Memory B cell (primary cell): ENCODE measurements around the gene EPB41L5.
"Not testable (repeated sequence)": the region's sequence is repeated elsewhere in the genome, so short reads cannot be mapped to it uniquely, and the experiment has no call there.

Experiments
- ATAC-seq: fragments of 150-1000 bp; cut with Tn5 transposase; 2 replicates; pipeline ENCODE4 v1.10.0; 2021; ENCODE audit warnings: low read depth, mild to moderate bottlenecking, moderate library complexity
- DNase-seq, 2 donors: peaks; one replicate each; pipeline ENCODE4 v3.0.0; 2022; ENCODE audit warnings: low spot score in 2 of 2
- H3K27ac Mint-ChIP-seq: one replicate; pipeline ENCODE4 v1.8.0; 2022; ENCODE audit warnings: mild to moderate bottlenecking, moderate library complexity, mixed read lengths
- H3K27me3 Mint-ChIP-seq: one replicate; pipeline ENCODE4 v1.8.0; 2022; ENCODE audit warnings: mixed read lengths
- H3K36me3 Mint-ChIP-seq: one replicate; pipeline ENCODE4 v1.8.0; 2022; ENCODE audit warnings: mild to moderate bottlenecking, mixed read lengths
- H3K4me1 Mint-ChIP-seq: one replicate; pipeline ENCODE4 v1.8.0; 2022; ENCODE audit warnings: mixed read lengths
- H3K4me3 Mint-ChIP-seq: one replicate; pipeline ENCODE4 v1.8.0; 2022; ENCODE audit warnings: mild to moderate bottlenecking, moderate library complexity, mixed read lengths
- H3K9me3 Mint-ChIP-seq: one replicate; pipeline ENCODE4 v1.8.0; 2022; ENCODE audit warnings: mixed read lengths

Gene EPB41L5

DNA sequence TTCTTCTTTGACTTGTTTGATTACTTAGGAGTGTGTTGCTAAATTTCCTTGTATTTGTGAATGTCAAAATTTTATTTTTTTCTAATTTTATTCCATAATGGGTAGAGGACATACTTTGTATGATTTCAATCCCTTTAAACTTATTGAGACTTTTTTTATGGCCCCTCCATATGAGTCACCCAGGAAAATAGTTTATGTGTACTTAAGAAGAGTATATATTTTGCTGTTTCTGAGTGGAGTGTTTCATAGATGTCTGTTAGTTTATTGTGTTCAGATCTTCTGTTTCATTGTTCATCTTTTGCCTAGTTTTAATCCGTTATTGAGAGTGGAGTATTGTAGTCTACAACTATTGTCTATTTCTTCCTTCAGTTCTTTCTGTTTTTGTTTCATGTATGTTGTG, 81.9 kb downstream of the EPB41L5 start:
- no peak for DNase-seq
- ATAC-seq = no peak
- H3K27me3 Mint-ChIP-seq = no peaks in the 10 kb centered on the region
- H3K27ac Mint-ChIP-seq = no peak overlapping the region
- peaks cover 19% of the 10 kb centered on the region for H3K36me3 Mint-ChIP-seq
- no peaks in the 10 kb centered on the region for H3K4me1 Mint-ChIP-seq
- no peak overlapping the region for H3K4me3 Mint-ChIP-seq
- no peaks in the 10 kb centered on the region for H3K9me3 Mint-ChIP-seq

DNA sequence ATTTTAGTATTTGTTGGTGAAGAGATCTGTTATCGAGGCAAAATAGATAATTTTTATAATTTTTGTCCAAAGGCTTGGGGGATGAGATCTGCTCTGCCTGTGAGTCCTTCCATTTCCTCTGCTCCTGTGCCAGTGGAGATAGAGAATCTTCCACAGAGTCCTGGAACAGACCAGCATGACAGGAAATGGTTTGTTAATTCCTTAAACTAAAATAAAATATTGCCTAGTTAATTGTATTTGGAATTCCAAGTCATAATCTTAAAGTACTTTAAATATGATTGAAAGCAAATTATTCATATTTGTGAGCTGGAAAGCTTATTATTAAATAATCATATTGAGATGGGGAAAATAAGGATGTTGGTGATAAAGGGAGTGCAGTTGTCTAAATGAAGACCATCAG, 87.8 kb downstream of the EPB41L5 start:
- ATAC-seq (no peak), DNase-seq (no peak)
- H3K4me3 Mint-ChIP-seq = no peak overlapping the region
- no peaks in the 10 kb centered on the region for H3K27me3 Mint-ChIP-seq
- no peaks in the 10 kb centered on the region for H3K9me3 Mint-ChIP-seq
- H3K36me3 Mint-ChIP-seq = peaks cover 19% of the 10 kb centered on the region
- H3K27ac Mint-ChIP-seq = no peak overlapping the region
- H3K4me1 Mint-ChIP-seq = no peaks in the 10 kb centered on the region

DNA sequence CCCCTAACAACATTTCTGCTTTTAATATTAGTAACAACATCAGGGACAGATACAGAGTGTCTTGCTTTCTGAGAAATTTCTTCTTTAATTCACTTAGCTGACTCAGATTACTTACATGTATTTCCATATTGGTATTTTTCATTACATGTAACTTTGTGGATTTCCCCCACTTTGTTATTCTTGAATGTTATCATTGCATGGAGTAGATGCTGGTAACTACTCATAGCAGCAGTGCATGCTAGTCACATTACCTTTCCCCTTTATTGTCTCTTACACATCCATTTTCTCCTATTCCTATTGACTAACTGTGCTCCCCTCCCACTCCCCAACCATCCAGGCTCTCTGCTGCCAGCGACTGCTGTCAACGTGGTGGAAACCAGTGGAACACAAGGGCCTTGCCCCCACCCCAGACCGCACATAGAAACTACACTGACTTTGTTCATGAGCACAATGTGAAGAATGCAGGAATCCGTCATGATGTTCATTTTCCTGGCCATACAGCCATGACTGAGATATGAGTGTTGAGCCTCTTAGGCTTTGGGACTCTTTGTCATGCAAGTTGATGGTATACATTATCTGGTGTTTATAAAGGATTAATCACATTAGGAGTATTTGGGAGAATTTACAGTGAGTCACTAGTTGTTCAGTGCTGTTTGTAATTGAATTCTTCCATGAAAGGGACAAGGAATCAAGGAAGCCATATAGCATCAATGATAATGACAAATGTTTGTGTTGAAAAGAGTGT, 91.0 kb downstream of the EPB41L5 start:
- Mint-ChIP-seq H3K4me1 (peaks cover under 1% of the 10 kb centered on the region), H3K27ac (no peak overlapping the region), H3K9me3 (no peaks in the 10 kb centered on the region), H3K4me3 (no peak overlapping the region), H3K27me3 (no peaks in the 10 kb centered on the region), H3K36me3 (peaks cover 20% of the 10 kb centered on the region)
- DNase-seq (no peak), ATAC-seq (no peak)

DNA sequence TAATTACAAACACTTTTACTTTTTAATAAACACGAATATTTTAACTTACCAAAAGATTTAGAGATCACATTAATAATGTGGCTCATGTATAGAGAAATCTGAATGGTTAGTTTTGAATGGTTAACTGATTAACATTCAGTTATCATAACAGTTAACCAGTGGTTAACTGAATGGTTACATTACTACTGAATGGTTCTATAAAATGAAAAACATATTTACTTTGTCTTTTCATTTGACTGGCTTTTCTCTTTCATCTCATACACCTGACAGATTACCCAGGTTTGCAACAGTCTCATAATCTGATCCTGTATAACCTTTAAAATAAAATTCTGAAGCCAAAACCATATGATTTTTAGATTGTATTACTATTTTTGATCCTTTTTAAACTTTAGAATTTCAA, 91.9 kb downstream of the EPB41L5 start:
- Mint-ChIP-seq H3K27ac (no peak overlapping the region), H3K9me3 (no peaks in the 10 kb centered on the region), H3K4me3 (no peak overlapping the region), H3K4me1 (peaks cover 9% of the 10 kb centered on the region), H3K27me3 (no peaks in the 10 kb centered on the region), H3K36me3 (peaks cover 19% of the 10 kb centered on the region)
- no peak for DNase-seq
- no peak for ATAC-seq

DNA sequence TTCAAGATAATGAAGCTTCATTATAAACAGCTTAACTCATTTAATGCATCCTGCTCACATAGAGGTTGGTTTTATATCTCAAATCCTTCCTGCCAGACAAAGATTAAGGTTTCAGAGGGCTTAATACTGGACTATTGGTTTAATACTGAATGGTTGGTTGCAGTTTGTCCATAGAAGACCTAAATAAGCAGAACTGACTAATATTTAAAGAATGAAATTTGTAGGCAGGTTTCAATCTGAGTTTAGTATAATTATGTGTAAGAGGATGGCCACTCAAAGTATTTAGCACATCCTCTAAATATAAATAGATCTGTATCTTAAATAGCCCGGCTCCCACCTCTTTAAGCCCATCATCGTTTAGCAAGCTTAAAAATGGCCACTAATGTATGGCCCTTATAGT, 92.5 kb downstream of the EPB41L5 start:
- H3K4me1 Mint-ChIP-seq = peaks cover 13% of the 10 kb centered on the region
- H3K27ac Mint-ChIP-seq = no peak overlapping the region
- ATAC-seq (no peak), DNase-seq (no peak)
- peaks cover 17% of the 10 kb centered on the region for H3K36me3 Mint-ChIP-seq
- H3K27me3 Mint-ChIP-seq = no peaks in the 10 kb centered on the region
- H3K4me3 Mint-ChIP-seq = no peak overlapping the region
- no peaks in the 10 kb centered on the region for H3K9me3 Mint-ChIP-seq

DNA sequence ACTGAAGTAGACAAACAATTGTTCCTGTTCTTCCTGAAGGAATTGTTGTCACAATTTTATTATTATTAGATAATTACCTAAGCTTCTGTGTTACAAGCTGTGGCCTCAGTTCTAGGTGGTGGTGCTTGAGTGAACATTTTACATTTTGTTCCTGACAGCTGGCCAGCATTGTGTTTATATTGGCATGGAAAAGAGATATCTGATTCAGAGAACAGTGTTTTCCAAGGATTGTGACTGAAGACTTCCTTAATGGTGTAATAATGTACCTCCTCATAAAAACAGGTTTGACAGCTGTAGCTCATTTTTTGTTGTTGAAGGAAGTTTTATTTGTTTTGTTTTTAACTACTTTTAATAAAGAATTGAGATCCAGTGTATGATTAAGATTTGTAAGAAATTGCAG, 95.2 kb downstream of the EPB41L5 start:
- Mint-ChIP-seq H3K36me3 (peaks cover 16% of the 10 kb centered on the region), H3K27ac (no peak overlapping the region), H3K4me1 (peaks cover 13% of the 10 kb centered on the region), H3K9me3 (no peaks in the 10 kb centered on the region), H3K27me3 (no peaks in the 10 kb centered on the region), H3K4me3 (no peak overlapping the region)
- no peak for ATAC-seq
- no peak for DNase-seq

DNA sequence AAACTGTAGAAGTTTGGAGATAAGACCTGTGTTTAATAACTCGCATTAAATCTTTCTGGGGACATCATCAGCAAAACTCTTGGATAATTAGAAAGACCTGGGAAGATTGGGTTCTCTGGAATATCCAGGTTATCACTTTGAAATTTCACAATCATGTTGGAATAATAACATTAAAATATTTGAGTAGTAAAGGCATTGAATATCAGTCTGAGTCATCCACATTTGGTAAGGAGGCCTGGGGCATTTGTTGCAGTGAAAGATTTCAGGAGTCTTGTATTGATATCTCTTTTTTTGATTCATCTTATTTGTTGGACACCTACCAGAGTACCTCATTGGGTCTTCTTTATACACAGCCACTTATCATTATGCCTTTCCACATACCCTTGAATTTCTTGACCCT, 95.9 kb downstream of the EPB41L5 start:
- DNase-seq (no peak), ATAC-seq (no peak)
- Mint-ChIP-seq H3K27me3 (no peaks in the 10 kb centered on the region), H3K36me3 (peaks cover 15% of the 10 kb centered on the region), H3K4me1 (peaks cover 13% of the 10 kb centered on the region), H3K4me3 (no peak overlapping the region), H3K27ac (peak overlapping the region; percentile 25), H3K9me3 (no peaks in the 10 kb centered on the region)

DNA sequence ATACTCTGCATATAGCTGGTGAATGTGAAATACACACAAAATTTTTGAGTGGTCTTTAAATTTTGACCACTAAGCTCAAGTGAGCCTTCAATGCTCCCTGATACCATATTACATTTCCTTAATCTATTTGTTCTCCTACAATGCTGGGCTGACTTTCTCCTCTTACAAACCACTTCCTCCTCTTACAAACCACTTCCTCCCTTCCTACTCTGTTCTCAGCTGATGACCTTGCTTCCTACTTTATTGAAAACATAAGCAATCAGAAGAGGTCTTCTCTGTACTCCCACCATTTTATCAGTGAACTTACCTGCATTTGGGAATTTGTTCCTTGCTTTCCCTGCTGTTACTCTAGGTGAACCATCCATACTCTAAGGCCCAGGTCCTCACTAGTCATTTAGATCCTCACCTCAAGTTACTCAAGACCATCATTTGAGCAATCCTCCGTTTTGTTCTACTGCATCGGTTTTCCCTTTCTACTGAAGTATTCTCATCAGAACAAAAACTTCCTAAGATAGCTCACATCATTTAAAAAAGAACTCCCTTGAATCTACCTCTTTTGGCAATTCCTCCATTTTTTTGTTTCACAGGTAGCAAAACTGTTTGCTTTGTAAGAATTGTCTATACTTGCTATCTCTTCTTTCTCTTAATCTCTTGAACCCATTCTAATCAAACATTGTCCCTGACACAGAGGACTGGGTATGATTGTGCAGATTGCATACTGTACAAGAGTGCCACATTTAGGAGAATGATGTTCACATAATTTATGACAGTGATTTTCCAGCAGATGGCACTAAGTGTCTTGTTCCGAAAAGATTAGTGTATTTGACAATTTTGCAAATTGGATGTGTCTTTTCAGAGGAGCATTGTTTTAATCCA, 96.5 kb downstream of the EPB41L5 start:
- peak overlapping the region; percentile 25 for H3K27ac Mint-ChIP-seq
- H3K4me3 Mint-ChIP-seq = peak overlapping the region; percentile 25
- no peaks in the 10 kb centered on the region for H3K9me3 Mint-ChIP-seq
- peaks cover 13% of the 10 kb centered on the region for H3K4me1 Mint-ChIP-seq
- no peaks in the 10 kb centered on the region for H3K27me3 Mint-ChIP-seq
- peaks cover 8% of the 10 kb centered on the region for H3K36me3 Mint-ChIP-seq
- peak; percentile 88 for ATAC-seq
- DNase-seq = peak in 1 of 2 donors; percentile 6

DNA sequence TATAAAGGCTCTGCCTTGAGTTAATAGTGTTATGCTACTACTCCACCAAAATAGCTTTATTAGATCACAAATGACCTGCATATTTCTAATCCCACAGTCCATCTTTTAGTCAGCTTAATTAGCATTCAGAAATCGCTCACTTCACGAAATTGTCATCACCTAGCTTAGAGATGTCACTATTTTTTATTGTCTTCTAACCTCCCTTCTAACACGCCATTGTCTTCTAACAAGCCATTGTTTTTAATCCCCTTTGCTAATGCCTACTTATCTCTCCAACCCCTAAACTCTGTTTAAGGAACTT, 97.1 kb downstream of the EPB41L5 start:
- Mint-ChIP-seq H3K4me1 (peaks cover 13% of the 10 kb centered on the region), H3K27me3 (no peaks in the 10 kb centered on the region), H3K4me3 (no peak overlapping the region), H3K36me3 (peaks cover 8% of the 10 kb centered on the region), H3K27ac (no peak overlapping the region), H3K9me3 (no peaks in the 10 kb centered on the region)
- ATAC-seq (no peak), DNase-seq (no peak)

DNA sequence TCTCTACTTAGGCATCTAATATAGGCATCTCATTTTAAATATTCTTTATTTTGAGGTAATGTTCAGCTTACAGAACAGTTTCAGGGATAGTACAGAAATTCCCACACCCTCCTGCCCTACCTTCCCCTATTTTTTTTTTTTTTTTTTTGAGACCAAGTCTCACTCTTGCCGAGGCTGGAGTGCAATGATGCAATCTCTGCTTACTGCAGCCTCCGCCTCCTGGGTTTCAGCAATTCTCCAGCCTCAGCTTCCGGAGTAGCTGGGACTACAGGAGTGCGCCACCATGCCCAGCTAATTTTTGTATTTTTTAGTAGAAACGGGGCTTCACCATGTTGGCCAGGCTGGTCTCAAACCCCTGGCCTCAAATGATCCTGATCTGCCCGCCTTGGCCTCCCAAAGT, 97.6 kb downstream of the EPB41L5 start:
- H3K4me1 Mint-ChIP-seq = peaks cover 13% of the 10 kb centered on the region
- ATAC-seq (no peak), DNase-seq (no peak)
- H3K27me3 Mint-ChIP-seq = no peaks in the 10 kb centered on the region
- peaks cover 8% of the 10 kb centered on the region for H3K36me3 Mint-ChIP-seq
- H3K27ac Mint-ChIP-seq = no peak overlapping the region
- no peaks in the 10 kb centered on the region for H3K9me3 Mint-ChIP-seq
- no peak overlapping the region for H3K4me3 Mint-ChIP-seq

DNA sequence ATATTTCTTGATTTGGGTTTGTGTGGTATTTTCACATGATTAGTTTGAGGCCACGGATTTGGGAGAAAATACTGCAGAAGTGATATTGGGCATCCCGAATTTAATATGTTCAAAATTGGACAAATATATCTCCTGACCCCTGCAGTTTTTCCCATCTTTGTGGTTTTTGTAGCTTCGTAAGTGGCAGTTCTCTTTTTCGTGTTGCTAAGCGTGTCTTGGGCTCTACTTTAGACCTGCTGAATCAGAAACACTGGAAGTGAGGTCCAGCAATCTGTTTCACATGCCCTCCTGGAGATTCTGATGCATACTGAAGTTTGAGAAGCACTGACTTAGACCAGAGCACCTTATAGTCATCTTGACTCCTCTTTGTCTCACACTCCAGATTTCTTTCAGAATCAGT, 98.3 kb downstream of the EPB41L5 start:
- no peak overlapping the region for H3K4me3 Mint-ChIP-seq
- no peak overlapping the region for H3K27ac Mint-ChIP-seq
- ATAC-seq = no peak
- H3K9me3 Mint-ChIP-seq = no peaks in the 10 kb centered on the region
- no peak for DNase-seq
- peaks cover 8% of the 10 kb centered on the region for H3K36me3 Mint-ChIP-seq
- no peaks in the 10 kb centered on the region for H3K27me3 Mint-ChIP-seq
- H3K4me1 Mint-ChIP-seq = peaks cover 13% of the 10 kb centered on the region

DNA sequence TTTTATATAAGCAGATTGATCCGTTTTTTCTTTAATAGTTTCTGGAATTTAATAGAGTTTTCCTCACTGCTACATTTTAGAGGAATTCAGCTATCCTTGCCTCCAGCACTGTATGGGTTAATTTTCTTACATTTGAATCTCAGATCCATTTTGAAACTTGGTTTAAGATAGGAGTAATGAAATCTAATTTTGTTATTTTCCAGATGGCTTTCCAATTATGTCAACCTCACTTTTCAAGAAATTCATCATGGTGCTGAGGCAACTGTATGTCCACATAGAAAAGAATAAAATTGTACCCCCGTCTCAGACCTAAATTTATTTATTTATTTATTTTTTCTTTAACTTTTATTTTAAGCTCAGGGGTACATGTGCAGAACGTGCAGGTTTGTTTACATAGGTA, 105.1 kb downstream of the EPB41L5 start:
- no peak for DNase-seq
- Mint-ChIP-seq H3K9me3 (peaks cover 7% of the 10 kb centered on the region), H3K27me3 (no peaks in the 10 kb centered on the region), H3K4me3 (no peak overlapping the region), H3K36me3 (peaks cover 13% of the 10 kb centered on the region), H3K27ac (no peak overlapping the region), H3K4me1 (no peaks in the 10 kb centered on the region)
- no peak for ATAC-seq

DNA sequence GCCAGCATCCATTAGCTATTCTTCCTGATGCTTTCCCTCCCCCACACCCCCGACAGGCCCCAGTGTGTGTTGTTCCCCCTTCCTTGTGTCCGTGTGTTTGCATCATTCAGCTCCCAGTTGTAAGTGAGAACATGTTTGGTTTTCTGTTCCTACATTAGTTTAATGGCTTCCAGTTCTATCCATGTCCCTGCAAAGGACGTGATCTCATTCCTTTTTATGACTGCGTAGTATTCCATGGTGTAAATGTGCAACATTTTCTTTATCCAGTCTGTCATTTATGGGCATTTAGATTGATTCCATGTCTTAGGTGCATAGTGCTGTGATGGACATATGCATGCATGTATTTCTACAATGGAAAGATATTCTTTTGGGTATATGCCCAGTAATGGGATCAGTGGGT, 105.6 kb downstream of the EPB41L5 start:
- Mint-ChIP-seq H3K4me1 (no peaks in the 10 kb centered on the region), H3K36me3 (peaks cover 13% of the 10 kb centered on the region), H3K9me3 (peaks cover 7% of the 10 kb centered on the region), H3K27ac (no peak overlapping the region), H3K27me3 (no peaks in the 10 kb centered on the region), H3K4me3 (no peak overlapping the region)
- DNase-seq (no peak), ATAC-seq (no peak)

DNA sequence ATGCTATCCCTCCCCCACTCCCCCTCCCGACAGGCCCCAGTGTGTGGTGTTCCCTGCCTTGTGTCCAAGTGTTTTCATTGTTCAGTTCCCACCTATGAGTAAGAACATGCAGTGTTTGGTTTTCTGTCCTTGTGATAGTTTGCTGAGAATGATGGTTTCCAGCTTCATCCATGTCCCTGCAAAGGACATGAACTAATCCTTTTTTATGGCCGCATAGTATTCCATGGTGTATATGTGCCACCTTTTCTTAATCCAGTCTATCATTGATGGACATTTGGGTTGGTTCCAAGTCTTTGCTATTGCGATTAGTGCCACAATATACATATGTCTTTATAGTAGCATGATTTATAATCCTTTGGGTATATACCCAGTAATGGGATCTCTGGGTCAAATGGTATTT, 108.5 kb downstream of the EPB41L5 start:
- not testable (repeated sequence) for H3K27me3 Mint-ChIP-seq, H3K27ac Mint-ChIP-seq, H3K4me3 Mint-ChIP-seq, DNase-seq, ATAC-seq, H3K9me3 Mint-ChIP-seq, H3K4me1 Mint-ChIP-seq
- peaks cover 24% of the 10 kb centered on the region for H3K36me3 Mint-ChIP-seq

DNA sequence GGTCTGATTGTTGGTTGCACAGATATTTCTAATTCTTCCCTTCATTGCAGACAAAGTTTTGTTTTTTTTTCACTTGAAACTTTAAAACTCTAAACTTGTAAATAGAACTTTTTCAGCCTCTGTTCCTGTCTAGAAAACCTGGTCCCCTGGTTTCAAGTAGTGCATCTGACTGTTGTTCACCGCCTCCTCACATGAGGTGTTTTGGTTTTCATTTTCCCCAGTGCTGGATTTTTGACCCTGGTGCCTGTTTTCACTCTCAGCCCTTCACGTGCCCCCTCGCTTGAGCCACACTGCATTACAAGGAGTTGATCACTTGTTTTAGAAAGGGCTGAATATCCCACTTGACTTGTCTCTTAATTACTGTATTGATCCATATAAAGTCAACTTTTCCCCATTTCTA, 110.2 kb downstream of the EPB41L5 start:
- DNase-seq (no peak), ATAC-seq (no peak)
- Mint-ChIP-seq H3K27me3 (no peaks in the 10 kb centered on the region), H3K36me3 (peaks cover 22% of the 10 kb centered on the region), H3K27ac (no peak overlapping the region), H3K4me3 (no peak overlapping the region), H3K4me1 (no peaks in the 10 kb centered on the region), H3K9me3 (peaks cover 7% of the 10 kb centered on the region)
